ENCODE measurements around the gene ZC4H2.
"Not testable (repeated sequence)": the region's sequence is repeated elsewhere in the genome, so short reads cannot be mapped to it uniquely, and the experiment has no call there.

ZC4H2 gene

DNA sequence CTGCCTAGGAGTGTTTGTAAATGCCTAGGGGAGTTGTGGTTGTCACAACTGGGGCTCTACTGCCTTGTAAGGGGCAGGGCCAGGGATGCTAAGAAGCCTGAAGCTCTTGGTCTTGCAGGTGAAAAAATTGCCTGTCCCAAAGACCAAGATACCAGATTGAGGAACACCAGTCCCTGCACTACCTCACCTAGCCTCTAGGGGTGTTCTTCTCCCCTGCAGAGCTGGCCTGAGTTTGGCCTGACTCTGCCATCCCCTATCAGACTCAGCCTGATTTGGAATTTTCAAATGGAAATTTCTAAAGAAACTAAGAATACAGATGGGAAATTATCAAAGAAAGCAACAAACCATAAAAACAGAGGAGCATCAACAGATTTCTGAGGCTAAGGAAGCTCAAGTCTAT is 90.4 kb downstream of the ZC4H2 start:
- POLR2A ChIA-PET = no interaction called here
- TF ChIP-seq GLI4 (tag by site-specific recombination; IDR thresholded peaks at IDR 0.05) = no peak
- no peak for TF ChIP-seq ZNF37A (tag by site-specific recombination; IDR thresholded peaks at IDR 0.05)
- no peak for TF ChIP-seq ZNF184 (tag by site-specific recombination; IDR thresholded peaks at IDR 0.05)
- TF ChIP-seq ZBTB7A (tag by site-specific recombination; IDR thresholded peaks at IDR 0.05; ENCODE audit: low read depth) = no peak
- TF ChIP-seq IKZF3 (tag by site-specific recombination; IDR thresholded peaks at IDR 0.05) = no peak
- TF ChIP-seq KLF16 (tag by site-specific recombination; IDR thresholded peaks at IDR 0.05) = no peak
- TF ChIP-seq SP2 (tag by site-specific recombination; IDR thresholded peaks at IDR 0.05) = no peak
- TF ChIP-seq ZNF529 (tag by site-specific recombination; IDR thresholded peaks at IDR 0.05; ENCODE audit: insufficient replicate concordance) = no peak
- TF ChIP-seq MYNN (tag by site-specific recombination; IDR thresholded peaks at IDR 0.05; ENCODE audit: borderline replicate concordance) = no peak
- no peak for TF ChIP-seq ZNF707 (tag by site-specific recombination; IDR thresholded peaks at IDR 0.05)
- H3K4me1 ChIP-seq (ENCODE audit: control insufficient read depth, insufficient read depth, low read length) = no peaks in the 10 kb centered on the region
- H3K4me3 ChIP-seq (ENCODE audit: low read depth, low read length) = no peak overlapping the region
- H3K36me3 ChIP-seq (ENCODE audit: control insufficient read depth in 2 of 2, insufficient read depth in 1 of 2, low read length in 2 of 2) = no peaks in the 10 kb centered on the region
- no peaks in the 10 kb centered on the region for H3K9me3 ChIP-seq (ENCODE audit: control insufficient read depth, insufficient read depth, low read depth, low read length)
- H3K27ac ChIP-seq (ENCODE audit: extremely low read depth, low read depth, low read length) = no peak overlapping the region
- CTCF ChIA-PET = interaction anchor here (0.6 to 1.7 kb wide), 14 partner anchors 13 to 646 kb away, joined by 3 to 8 read pairs (median 4); no protein-coding TSS in a partner anchor

DNA sequence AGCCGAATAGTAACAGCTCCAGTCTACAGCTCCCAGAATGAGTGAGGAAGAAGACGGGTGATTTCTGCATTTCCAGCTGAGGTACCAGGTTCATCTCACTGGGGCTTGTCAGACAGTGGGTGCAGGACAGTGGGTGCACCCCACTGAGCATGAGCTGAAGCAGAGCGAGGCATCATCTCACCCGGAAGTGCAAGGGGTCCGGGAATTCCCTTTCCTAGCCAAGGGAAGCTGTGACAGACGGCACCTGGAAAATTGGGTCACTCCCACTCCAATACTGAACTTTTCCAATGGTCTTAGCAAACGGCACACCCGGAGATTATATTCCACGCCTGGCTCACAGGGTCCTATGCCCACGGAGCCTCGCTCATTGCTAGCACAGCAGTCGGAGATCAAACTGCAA is 97.5 kb downstream of the ZC4H2 start:
- CTCF ChIA-PET = interaction anchor here (0.7 kb wide), 1 partner anchor 13 kb away, joined by 3 read pairs; no protein-coding TSS in a partner anchor
- H3K9me3 ChIP-seq (ENCODE audit: control insufficient read depth, insufficient read depth, low read depth, low read length); H3K36me3 ChIP-seq (ENCODE audit: control insufficient read depth in 2 of 2, insufficient read depth in 1 of 2, low read length in 2 of 2): not testable (repeated sequence)

GRCh38 chrX:64867217-64867616 is 109.0 kb downstream of the ZC4H2 start:
- ChIA-PET POLR2A (no interaction called here), CTCF (no interaction called here)
- no peaks in the 10 kb centered on the region for H3K36me3 ChIP-seq (ENCODE audit: control insufficient read depth in 2 of 2, insufficient read depth in 1 of 2, low read length in 2 of 2)
- TF ChIP-seq, protein P1, sequence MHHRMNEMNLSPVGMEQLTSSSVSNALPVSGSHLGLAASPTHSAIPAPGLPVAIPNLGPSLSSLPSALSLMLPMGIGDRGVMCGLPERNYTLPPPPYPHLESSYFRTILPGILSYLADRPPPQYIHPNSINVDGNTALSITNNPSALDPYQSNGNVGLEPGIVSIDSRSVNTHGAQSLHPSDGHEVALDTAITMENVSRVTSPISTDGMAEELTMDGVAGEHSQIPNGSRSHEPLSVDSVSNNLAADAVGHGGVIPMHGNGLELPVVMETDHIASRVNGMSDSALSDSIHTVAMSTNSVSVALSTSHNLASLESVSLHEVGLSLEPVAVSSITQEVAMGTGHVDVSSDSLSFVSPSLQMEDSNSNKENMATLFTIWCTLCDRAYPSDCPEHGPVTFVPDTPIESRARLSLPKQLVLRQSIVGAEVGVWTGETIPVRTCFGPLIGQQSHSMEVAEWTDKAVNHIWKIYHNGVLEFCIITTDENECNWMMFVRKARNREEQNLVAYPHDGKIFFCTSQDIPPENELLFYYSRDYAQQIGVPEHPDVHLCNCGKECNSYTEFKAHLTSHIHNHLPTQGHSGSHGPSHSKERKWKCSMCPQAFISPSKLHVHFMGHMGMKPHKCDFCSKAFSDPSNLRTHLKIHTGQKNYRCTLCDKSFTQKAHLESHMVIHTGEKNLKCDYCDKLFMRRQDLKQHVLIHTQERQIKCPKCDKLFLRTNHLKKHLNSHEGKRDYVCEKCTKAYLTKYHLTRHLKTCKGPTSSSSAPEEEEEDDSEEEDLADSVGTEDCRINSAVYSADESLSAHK (tag by site-specific recombination; IDR thresholded peaks at IDR 0.05) = no peak
- TF ChIP-seq ZNF549 (tag by site-specific recombination; IDR thresholded peaks at IDR 0.05) (no peak), ZNF221 (tag by site-specific recombination; IDR thresholded peaks at IDR 0.05; ENCODE audit: borderline replicate concordance) (no peak), ZBTB1 (tag by site-specific recombination; IDR thresholded peaks at IDR 0.05) (no peak), ZNF341 (tag by site-specific recombination; IDR thresholded peaks at IDR 0.05; ENCODE audit: low read depth) (no peak), ZBTB48 (tag by site-specific recombination; IDR thresholded peaks at IDR 0.05) (no peak), RBAK (tag by site-specific recombination; IDR thresholded peaks at IDR 0.05) (no peak), ZNF843 (tag by site-specific recombination; IDR thresholded peaks at IDR 0.05) (no peak), ZNF24 (tag by site-specific recombination; IDR thresholded peaks at IDR 0.05) (no peak), ZNF426 (tag by site-specific recombination; IDR thresholded peaks at IDR 0.05) (no peak), MYNN (tag by site-specific recombination; IDR thresholded peaks at IDR 0.05; ENCODE audit: borderline replicate concordance) (no peak), ZNF404 (tag by site-specific recombination; IDR thresholded peaks at IDR 0.05) (no peak), ZNF701 (tag by site-specific recombination; IDR thresholded peaks at IDR 0.05) (no peak), ZNF518A (tag by site-specific recombination; conservative IDR thresholded peaks at IDR 0.05; ENCODE audit: low read depth) (no peak), ZNF146 (tag by site-specific recombination; IDR thresholded peaks at IDR 0.05) (no peak), MEIS1 (CRISPR knock-in tag; IDR thresholded peaks at IDR 0.05; ENCODE audit: borderline replicate concordance) (no peak), ZNF510 (tag by site-specific recombination; IDR thresholded peaks at IDR 0.05; ENCODE audit: insufficient replicate concordance) (no peak), ZNF707 (tag by site-specific recombination; IDR thresholded peaks at IDR 0.05) (no peak)
- no peaks in the 10 kb centered on the region; the same call in none of the 2 replicates for H3K9me3 ChIP-seq (ENCODE audit: control insufficient read depth, insufficient read depth, low read depth, low read length)
- no peak overlapping the region for H3K4me3 ChIP-seq (ENCODE audit: low read depth, low read length)
- H3K27ac ChIP-seq (ENCODE audit: extremely low read depth, low read depth, low read length) = no peak overlapping the region
- no peaks in the 10 kb centered on the region for H3K4me1 ChIP-seq (ENCODE audit: control insufficient read depth, insufficient read depth, low read length)

More for the DNA sequence above, 97.5 kb downstream of the ZC4H2 start:
- POLR2A ChIA-PET; H3K4me1 ChIP-seq (ENCODE audit: control insufficient read depth, insufficient read depth, low read length); H3K27ac ChIP-seq (ENCODE audit: extremely low read depth, low read depth, low read length); H3K4me3 ChIP-seq (ENCODE audit: low read depth, low read length): not testable (repeated sequence)
